Liver (tissue), 3 donors: Measurements from ENCODE around the gene NT5M.

Experiments
- ATF3 ChIP-seq: IDR thresholded peaks from 2 replicates; pipeline ENCODE4 v1.6.1; 2016; ENCODE audit warnings: antibody characterized with exemption
- CTCF ChIP-seq: fragments of 150-350 bp; IDR thresholded peaks from 2 replicates; pipeline ENCODE4 v1.5.1; 2017; ENCODE audit warnings: improper control_type of control experiment, low read depth, low read length; ENCODE audit not compliant: missing input control
- EGR1 ChIP-seq, 2 donors: IDR thresholded peaks; 2 replicates each; pipeline ENCODE4 v1.6.1; 2016 to 2018; ENCODE audit warnings: antibody characterized with exemption in 2 of 2, low read depth in 2 of 2
- FOXA1 ChIP-seq: IDR thresholded peaks from 2 replicates; pipeline ENCODE4 v1.6.1; 2016; ENCODE audit warnings: antibody characterized with exemption
- GABPA ChIP-seq, 2 donors: IDR thresholded peaks in 1 of 2; conservative IDR thresholded peaks in 1 of 2; 2 replicates each; pipeline ENCODE4 v1.6.1; 2016; ENCODE audit warnings: antibody characterized with exemption in 2 of 2, mild to moderate bottlenecking in 1 of 2, moderate library complexity in 1 of 2
- JUND ChIP-seq, 2 donors: IDR thresholded peaks; 2 replicates each; pipeline ENCODE4 v1.6.1; 2016; ENCODE audit warnings: antibody characterized with exemption in 2 of 2
- MAX ChIP-seq: IDR thresholded peaks from 2 replicates; pipeline ENCODE4 v1.6.1; 2016; ENCODE audit warnings: antibody characterized with exemption
- NR2F2 ChIP-seq: IDR thresholded peaks from 2 replicates; pipeline ENCODE4 v1.6.1; 2016; ENCODE audit warnings: antibody characterized with exemption
- SP1 ChIP-seq: IDR thresholded peaks from 2 replicates; pipeline ENCODE4 v1.6.1; 2018; ENCODE audit warnings: antibody characterized with exemption, mild to moderate bottlenecking
- TAF1 ChIP-seq: conservative IDR thresholded peaks from 2 replicates; pipeline ENCODE4 v1.6.1; 2016; ENCODE audit warnings: antibody characterized with exemption, mild to moderate bottlenecking
- ZBTB33 ChIP-seq: IDR thresholded peaks from 2 replicates; pipeline ENCODE4 v1.6.1; 2016; ENCODE audit warnings: antibody characterized with exemption
- TF ChIP-seq, protein P1 (sequence below): IDR thresholded peaks from 2 replicates; pipeline ENCODE4 v1.6.1; 2016; ENCODE audit warnings: antibody characterized with exemption, mild to moderate bottlenecking
- donor health status: healthy.
- donor health status: healthy.

DNA sequence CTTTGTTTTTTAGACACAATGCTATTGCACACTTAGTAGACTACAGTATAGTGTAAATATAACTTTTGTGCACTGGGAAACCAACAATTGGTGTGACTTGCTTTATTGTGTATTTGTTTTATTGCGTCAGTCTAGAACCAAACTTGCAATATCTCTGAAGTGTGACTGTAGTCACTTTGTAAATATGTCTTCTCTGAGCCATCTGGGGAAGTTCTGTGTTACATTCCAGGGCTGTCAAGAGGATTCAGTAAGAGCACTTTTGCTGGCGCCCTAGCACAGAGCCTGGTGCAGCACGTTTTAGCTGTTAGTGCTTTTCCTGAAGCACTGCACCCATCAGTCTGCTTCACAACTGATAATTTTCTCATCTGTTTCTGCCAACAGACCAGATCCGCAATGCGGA, 73.2 kb downstream of the NT5M start:
- TF ChIP-seq CTCF, result no peak
- TF ChIP-seq, protein P1, sequence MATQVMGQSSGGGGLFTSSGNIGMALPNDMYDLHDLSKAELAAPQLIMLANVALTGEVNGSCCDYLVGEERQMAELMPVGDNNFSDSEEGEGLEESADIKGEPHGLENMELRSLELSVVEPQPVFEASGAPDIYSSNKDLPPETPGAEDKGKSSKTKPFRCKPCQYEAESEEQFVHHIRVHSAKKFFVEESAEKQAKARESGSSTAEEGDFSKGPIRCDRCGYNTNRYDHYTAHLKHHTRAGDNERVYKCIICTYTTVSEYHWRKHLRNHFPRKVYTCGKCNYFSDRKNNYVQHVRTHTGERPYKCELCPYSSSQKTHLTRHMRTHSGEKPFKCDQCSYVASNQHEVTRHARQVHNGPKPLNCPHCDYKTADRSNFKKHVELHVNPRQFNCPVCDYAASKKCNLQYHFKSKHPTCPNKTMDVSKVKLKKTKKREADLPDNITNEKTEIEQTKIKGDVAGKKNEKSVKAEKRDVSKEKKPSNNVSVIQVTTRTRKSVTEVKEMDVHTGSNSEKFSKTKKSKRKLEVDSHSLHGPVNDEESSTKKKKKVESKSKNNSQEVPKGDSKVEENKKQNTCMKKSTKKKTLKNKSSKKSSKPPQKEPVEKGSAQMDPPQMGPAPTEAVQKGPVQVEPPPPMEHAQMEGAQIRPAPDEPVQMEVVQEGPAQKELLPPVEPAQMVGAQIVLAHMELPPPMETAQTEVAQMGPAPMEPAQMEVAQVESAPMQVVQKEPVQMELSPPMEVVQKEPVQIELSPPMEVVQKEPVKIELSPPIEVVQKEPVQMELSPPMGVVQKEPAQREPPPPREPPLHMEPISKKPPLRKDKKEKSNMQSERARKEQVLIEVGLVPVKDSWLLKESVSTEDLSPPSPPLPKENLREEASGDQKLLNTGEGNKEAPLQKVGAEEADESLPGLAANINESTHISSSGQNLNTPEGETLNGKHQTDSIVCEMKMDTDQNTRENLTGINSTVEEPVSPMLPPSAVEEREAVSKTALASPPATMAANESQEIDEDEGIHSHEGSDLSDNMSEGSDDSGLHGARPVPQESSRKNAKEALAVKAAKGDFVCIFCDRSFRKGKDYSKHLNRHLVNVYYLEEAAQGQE, result no peak
- TF ChIP-seq JUND (IDR thresholded peaks at IDR 0.05), result no peak
- TF ChIP-seq TAF1, result no peak
- no peak for TF ChIP-seq ZBTB33
- no peak for TF ChIP-seq EGR1 (IDR thresholded peaks at IDR 0.05; ENCODE audit: low read depth in 2 of 2)
- TF ChIP-seq SP1, result no peak
- no peak for TF ChIP-seq FOXA1
- TF ChIP-seq ATF3, result no peak
- no peak for TF ChIP-seq MAX
- no peak for TF ChIP-seq NR2F2
- TF ChIP-seq GABPA (IDR thresholded peaks at IDR 0.05 in 1 of 2, conservative IDR thresholded peaks at IDR 0.05 in 1 of 2), result no peak
